HS-27A (cell line): ENCODE data around the gene SDE2.
"Not testable (repeated sequence)": the region's sequence is repeated elsewhere in the genome, so short reads cannot be mapped to it uniquely, and the experiment has no call there.

Source experiments
- DNase-seq: peaks from one replicate; pipeline ENCODE4 v3.0.0-alpha.2; 2012; ENCODE audit warnings: low read depth, missing footprints

Gene SDE2

GRCh38 chr1:225975146-225975545 is 24.0 kb downstream of the SDE2 start:
- DNase-seq, result not testable (repeated sequence)

GRCh38 chr1:225974454-225974853 is 24.7 kb downstream of the SDE2 start:
- no peak for DNase-seq

GRCh38 chr1:225973158-225973557 is 26.0 kb downstream of the SDE2 start:
- DNase-seq, result no peak

- no peak for DNase-seq
Observed at GRCh38 chr1:225972344-225973152, 26.6 kb downstream of the SDE2 start.

GRCh38 chr1:225970592-225971157 is 28.5 kb downstream of the SDE2 start:
- not testable (repeated sequence) for DNase-seq

GRCh38 chr1:225969751-225970150 is 29.4 kb downstream of the SDE2 start:
- DNase-seq, result not testable (repeated sequence)

GRCh38 chr1:225965231-225965630 is 33.9 kb downstream of the SDE2 start:
- DNase-seq, result no peak

- no peak for DNase-seq
Observed at GRCh38 chr1:225963735-225964530, 35.2 kb downstream of the SDE2 start.

- DNase-seq, result no peak
Observed at GRCh38 chr1:225962440-225962975, 36.6 kb downstream of the SDE2 start.

- DNase-seq, result no peak
Observed at GRCh38 chr1:225961659-225962439, 37.3 kb downstream of the SDE2 start.

- DNase-seq, result no peak
Observed at GRCh38 chr1:225958041-225958440, 41.1 kb downstream of the SDE2 start.

- DNase-seq, result no peak
Observed at GRCh38 chr1:225954753-225955152, 44.4 kb downstream of the SDE2 start.

- DNase-seq, result no peak
Observed at GRCh38 chr1:225953315-225953714, 45.8 kb downstream of the SDE2 start.

- DNase-seq, result no peak
Observed at GRCh38 chr1:225950905-225951497, 48.1 kb downstream of the SDE2 start.

GRCh38 chr1:225949041-225949440 is 50.1 kb downstream of the SDE2 start:
- DNase-seq, result no peak

GRCh38 chr1:225946803-225947202 is 52.3 kb downstream of the SDE2 start:
- DNase-seq, result no peak

- no peak for DNase-seq
Observed at GRCh38 chr1:225946082-225946620, 53.0 kb downstream of the SDE2 start.

- DNase-seq, result no peak
Observed at GRCh38 chr1:225945564-225945963, 53.6 kb downstream of the SDE2 start.

GRCh38 chr1:225944951-225945350 is 54.2 kb downstream of the SDE2 start:
- no peak for DNase-seq

- DNase-seq, result no peak
Observed at GRCh38 chr1:225944387-225944786, 54.8 kb downstream of the SDE2 start.

GRCh38 chr1:225943582-225943981 is 55.6 kb downstream of the SDE2 start:
- no peak for DNase-seq
